ENCODE measurements around the gene SERTAD4.

Gene SERTAD4

DNA sequence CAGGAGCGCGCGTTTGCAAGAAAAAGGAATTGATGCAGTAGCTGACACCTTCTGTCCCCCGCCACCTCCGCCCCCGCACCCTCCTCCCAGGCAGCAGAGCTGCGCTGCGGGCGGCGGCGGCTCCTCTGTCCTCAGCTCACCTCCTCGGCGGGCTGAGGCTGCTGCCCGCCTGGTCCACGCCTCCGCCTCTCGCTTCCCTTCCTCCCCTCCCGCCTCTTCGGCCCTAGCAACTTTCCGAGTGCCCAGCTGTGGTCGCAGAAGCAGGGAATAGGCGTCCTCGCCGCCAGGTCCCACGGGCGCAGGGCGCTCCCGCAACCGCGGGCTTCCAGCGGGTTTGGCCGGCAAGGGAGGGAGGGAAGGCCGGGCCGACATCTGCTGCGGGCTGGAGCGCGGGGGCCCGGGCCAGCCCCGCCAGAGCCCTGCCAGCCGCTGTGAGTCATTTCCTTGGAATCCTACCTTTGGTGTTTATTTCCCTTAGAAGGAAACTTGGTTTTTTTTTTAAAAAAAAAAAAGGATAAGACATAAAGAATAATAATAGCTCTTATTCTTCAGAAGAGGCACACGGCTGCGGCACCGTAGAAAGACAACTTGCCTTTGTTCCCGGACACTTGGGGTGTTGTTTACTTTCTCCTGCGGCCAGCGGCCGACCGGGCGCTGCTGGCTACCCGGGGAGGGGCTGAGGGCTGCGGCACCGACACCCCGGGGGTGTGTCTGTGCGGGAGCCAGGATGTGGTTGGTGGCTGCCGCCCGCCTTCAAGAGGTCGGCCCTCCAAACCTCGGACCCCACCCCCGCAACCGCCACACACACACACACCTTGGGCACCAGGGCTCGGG lies 1.1 kb downstream of the SERTAD4 start:
- peak; percentile 61 for DNase-seq

DNA sequence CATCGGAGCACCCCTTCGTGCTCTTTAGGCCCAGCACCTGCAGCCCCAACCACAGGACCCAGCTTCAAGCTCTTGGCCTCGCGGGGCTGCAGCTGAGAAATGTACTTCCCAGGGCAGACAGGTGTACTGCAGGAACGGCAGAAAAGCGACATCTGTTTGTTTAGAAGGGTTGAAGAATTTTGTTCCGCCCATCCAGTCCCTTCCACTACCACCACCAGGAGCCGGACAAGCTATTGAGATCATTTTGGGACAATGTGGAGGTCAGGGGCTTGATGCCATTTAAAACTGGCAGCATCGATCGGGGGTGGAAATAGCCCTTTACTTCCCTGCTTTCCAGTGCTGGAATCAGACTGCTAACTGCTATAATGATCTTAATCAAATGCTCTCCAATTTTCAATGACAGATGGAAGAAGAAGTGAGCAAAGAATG lies 1.7 kb downstream of the SERTAD4 start:
- peak; percentile 39 for DNase-seq

DNA sequence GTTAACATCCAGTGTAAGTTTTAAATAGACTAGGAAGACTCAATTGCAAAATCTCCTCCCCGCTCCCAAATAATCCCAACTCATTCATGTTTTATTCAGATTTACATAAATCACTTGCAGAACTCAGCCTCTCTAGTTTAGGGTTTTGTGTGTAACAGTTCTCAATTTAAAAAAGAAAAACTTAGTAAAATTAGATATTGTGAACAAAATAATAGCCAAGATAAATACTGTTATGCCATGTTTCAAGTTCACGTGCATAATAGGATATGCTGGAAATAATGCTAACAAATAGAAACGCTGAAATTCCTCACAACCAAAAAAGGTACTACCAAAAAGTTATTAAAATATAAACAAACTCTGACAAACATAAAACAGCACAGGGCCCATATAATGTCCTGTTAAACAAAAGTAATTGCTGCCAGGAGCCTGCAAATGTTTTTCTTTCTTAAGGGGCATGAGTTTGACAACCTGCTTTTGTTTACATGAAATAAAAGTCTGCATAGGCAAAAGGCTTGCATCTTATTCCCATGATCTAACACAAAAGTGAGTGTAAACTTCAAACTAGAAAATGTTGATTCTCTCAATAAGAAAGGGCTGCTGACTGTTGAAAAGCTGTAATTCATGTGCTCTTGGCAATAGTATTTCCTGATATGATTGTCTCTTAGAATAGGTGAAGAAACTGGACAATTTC lies 2.9 kb downstream of the SERTAD4 start:
- no peak for DNase-seq

DNA sequence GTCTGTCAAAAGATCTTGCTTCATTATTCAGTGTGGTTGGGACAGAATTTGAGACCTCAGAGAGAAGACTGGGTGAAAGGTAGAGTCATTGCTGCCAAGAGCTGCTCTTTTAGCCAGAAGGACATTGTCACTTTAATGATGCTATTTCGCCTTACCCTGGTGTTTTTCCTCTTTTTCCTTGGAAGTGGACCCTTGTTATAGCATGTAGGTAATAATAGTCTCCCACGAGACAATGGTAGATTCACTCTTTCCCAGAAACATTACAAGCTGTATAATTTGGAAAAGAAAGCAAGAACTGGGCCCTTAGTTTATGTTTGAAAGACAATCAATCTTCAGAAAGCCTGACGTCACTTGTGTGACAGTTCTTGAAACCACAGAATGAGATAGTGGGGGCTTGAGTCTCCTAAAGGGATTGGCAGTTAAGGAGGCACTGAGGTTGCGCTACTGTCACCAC lies 3.8 kb downstream of the SERTAD4 start:
- DNase-seq, result no peak

DNA sequence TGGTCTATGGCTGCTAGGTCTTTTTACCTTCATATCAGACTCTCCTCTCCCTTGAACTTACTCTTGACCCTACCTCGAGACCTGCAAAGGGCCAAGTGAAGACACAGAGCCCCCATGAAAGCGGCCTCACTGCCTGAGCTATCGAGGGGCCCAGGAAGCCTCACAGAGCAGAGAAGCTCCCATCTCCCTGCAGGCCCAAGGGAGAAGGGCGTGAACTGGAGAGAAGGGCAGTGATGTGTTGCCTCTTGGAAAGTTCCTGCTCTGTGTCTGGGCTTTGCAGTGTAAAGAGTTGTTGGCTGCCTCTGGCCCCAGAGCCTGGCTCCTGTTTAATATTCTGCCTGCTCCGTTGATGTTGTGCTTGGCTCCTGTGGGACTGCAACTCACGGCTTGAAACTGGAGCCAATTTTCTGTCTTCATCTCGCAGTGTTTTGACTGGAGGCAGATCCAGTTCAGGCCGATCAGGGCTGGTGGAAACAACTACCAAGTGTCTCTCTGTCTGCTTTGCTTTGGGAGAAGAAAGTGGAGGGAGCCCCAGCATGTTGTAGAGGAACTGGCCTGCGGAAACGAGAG lies 4.3 kb downstream of the SERTAD4 start:
- no peak for DNase-seq

DNA sequence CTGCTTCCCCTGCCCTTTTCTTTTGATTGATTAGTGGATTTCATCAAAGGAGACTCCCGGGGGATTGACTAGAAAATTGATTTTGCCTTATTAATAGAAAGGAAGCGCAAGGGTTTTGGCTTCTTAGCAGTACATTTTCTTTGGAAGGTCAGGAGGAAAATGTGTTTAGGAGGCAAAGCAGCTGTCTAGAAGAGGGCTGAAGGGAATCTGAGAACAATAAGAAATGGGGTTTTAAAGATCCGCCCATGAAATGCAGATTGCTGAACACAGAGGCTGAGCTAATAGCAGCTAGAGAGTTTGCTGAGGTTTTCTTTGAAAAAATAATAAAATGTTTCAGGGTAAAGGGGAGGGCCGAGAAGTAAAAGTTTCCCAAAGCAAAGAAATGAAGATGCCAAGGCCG lies 4.9 kb downstream of the SERTAD4 start:
- no peak for DNase-seq

DNA sequence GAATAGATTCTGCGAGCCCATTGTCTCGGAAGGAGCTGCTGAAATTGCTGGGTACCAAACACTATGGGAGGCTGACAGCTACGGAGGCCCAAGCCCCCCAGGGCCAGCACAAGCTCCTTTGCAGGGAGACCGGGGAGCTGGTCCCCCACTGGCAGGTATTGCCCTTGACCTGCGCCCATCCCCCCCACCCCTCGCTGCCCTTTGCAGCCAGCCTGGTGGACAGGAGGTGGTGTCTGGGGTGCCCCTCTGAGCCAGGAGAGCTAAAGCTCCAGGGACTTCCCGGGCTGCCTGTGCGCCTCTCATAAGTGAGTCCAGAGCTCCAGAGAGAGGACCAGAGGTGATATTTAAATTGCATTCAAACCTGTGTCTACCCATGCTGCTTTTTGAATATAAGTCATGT lies 5.4 kb downstream of the SERTAD4 start:
- DNase-seq, result no peak

DNA sequence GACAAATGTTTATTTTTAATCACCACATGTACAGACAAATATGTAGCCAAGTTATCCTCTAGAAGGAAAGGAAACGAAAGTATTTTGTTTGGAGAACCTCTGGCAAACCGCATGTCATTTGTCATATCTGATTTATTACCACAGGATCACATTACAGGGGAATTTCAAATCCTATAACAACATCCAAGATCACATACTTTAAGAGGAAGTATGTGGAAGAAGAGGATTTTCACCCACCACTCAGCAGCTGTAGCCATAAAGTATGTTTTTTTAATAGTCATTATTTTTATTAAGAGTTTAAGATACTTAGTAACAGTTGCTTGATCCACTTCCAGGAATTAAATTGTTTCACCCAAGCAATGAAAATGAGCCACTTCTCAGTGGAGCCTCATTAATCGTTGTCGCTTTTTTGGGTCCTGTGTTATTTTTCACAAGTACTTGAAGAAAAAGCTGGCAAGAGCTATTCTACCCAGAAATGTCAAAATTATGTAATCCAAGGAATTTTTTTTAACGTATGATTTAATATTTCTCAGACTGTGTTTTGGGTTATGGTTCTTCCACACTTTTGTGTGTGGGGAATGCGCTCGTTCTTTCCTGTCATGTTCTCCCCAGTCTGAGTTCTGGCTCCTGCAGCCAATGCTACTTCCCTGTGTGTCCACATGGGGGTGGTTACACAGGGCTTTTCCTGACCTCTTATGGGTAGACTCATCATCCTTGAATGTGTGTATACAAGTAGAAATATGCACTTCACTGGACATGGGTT lies 6.9 kb downstream of the SERTAD4 start:
- peak; percentile 31 for DNase-seq

DNA sequence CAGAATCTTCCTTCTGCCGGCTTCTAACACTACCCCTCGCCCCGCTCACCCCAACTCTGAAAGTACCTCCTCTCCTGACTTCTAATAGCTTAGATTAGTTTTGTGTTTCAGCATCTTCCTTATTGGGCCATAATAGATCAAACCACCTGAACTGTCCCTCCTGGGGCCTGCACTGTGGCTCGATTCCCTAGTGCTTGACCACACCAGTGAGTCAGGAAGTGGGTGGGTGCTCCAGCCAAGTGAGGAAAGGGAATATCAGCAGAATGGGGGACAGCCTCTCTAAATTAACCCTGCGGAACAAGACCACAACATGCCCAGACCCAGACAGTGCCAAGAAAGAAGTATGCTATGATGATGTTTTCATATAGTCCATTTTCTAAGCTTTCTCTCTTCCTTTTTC lies 8.5 kb downstream of the SERTAD4 start:
- DNase-seq, result no peak

DNA sequence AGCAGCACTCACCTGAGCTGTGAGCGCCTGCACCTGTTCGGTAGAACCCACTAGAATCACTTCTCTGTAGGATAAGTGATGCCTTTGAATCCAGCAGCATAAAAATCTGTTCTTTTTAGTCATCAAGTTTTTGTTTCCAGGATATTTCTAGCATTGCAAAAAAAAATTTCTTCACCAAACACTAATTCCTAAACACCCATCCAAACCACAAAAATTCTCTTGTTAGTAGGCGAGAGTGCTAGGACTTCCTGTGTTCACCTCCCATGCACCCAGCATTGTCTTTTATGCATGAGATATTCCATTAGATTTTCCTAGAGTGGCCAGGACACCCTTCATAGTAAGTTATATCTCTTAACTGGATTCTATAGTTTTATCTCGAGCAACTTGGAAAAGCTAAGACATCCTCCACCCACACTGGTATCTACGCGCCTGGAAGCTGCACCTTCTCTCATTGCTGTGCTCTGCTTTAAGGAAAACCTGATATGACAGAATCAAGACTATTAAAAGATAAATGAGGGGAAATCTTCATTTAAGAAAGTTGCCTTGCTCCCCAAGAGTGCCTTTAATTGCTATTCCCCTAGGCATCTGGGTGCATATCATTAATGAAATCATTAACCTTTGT lies 12.3 kb downstream of the SERTAD4 start:
- DNase-seq, result no peak

DNA sequence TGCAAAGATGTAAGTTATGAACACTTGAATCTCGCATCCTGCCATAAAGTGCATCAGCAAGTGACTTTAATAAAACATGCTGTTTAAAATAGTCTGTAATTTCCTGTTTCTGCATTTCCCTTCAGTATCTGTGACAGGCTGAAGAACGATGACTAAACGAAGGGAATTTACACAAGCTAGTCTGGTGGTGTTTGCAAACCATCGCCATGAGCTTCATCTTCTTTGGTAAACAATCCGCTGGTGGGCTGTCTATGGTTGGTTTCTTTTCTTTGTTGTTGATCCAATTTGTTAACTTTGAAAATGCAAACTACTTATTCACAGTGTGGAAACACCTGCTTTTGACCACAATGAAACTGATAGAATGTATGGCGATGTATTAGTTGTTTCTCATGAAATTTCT lies 13.9 kb downstream of the SERTAD4 start:
- DNase-seq, result no peak

DNA sequence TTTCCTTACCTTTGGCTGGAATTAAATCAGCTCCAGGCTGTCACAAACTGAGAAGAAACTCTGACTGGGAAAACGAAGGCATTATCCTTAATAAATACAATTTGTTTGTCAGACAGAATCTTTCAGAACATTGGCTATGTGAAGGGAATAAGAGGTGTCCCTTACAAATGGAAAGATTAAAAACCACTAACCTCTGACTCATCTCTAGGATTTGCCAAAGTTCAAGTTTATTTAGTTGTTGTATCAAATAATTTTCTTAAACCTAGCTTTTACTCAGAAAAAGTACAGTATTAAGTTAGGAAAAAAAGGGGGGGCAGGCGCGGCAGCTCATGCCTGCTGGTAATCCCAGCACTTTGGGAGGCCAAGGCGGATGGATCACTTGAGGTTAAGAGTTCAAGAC lies 15.7 kb downstream of the SERTAD4 start:
- DNase-seq, result no peak

DNA sequence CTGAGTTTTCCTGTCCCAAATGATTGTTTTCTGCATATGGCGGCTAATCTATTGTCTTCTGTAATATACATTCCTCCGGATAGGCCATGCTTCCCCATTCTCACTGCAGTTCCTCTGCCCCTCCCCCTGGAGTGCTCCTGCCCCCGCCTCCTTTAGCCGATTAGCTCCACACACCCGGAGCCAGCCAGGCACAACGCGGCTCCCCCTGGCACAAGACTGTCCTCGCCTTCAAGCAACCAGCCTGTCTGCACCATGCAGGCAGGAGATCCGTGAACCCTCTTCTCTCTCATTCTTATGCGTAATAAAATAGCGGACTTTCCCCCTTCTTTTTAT lies 18.0 kb downstream of the SERTAD4 start:
- DNase-seq, result peak; percentile 79

DNA sequence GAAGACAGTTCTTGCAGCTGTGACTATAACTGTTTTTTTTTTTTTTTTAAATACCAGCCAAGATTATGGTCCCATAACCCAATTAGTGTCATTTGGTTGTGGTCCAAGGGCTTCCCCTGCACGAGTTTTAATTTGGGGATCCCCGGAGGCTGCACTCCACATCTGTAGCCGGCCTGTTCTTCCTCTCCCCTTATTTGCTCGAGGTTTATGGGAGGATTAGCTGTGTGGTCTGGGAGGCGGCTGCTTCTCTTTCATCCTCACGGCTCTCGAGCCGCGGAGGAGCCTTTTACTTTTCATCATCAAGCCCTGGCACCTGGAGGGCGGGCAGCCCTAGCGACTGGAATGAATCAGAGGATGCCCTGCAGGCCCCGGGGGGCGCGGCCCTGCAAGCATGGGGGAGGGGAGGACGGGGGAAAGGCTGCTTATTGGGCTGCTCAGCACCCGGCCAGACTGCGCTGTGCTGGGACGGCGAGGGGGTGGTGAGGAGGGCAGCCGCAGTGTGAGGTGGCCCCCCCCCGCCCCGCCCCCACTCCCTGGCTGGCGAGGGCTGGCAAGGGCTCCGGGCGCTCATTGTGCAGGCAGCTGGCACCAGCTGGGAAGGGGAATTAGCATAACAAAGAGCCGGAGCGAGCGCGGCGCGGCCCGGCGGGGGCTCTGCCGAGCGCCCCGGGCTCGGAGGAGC lies 18.5 kb downstream of the SERTAD4 start:
- DNase-seq, result peak; percentile 98

DNA sequence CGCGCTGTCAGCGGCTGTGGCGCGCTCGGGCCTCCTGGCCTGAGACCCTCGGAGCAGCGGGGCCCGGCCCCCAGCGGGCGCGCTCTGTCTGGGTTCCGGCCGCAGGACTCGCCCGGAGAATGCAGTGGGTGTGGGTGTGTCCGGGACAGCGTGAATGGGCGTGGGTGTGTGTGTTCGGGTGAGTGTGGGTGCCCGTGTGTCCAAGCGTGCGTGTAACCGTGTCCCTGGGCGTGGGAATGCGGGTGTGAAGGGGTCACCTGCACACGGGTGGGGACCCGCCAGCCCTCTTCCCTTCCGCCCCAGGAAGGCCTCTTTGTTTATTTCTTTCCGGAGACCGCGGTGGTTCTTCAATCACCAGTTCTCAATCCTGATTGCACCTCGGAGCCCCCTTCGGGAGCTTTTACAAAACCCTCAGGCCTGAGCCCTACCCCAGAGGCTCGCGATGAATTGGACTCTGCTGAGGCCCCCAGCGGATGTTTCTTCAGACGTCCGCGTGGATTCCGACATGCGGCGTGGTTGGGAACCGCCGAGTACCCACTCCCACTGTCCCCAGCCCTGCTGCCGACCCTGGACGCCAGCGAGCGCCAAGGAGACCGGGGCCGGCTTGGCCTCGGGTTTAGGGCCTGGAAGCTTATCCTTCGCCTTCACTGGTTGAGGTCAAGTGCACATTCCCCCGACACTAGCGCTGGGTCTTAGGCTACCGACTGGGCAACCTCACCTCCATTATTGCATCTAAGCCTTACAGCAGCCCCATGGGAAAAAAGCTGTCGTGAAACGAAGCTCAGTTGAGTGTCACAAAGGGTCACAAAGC lies 19.3 kb downstream of the SERTAD4 start:
- DNase-seq, result no peak

DNA sequence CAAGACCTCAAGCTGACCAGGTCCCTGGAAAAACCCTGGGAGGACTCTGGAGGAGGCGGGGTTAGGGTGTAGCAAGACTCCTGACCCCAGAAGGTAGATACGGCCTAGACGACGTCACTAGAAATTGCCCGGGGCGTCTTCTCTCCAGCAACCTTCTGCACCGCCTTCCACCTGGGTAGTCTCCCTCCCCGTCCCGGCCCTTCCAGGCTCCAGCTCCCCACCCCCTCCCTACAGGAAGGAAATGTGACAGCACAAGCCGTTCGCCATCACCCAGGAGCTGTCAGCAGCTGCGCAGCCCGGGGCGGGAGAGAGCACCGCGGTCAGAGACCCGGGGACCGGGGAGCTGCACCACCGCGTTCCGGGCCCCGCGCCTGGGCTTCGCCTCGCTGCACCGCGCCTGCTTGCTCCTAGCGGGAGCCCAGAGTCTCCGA lies 20.0 kb downstream of the SERTAD4 start:
- DNase-seq, result peak; percentile 26

DNA sequence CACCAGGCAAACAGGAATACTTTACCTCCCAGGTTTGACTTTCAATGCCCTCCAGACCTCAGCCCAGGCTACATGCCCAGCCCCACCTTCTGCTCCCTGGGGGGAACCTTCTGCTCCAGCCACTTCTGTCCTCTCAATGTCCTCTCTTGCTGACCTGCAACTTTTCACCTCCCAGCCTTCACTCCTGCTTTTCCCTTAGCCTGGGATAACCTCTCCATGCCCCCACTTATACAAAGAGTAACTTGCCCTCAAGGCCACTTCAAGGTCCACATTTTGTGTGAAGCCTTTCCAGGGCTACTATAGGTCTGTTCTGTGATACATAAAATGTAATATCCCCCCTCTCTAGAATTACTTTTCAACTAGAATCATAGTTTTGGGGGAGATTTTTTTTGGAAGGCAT lies 21.7 kb downstream of the SERTAD4 start:
- no peak for DNase-seq

DNA sequence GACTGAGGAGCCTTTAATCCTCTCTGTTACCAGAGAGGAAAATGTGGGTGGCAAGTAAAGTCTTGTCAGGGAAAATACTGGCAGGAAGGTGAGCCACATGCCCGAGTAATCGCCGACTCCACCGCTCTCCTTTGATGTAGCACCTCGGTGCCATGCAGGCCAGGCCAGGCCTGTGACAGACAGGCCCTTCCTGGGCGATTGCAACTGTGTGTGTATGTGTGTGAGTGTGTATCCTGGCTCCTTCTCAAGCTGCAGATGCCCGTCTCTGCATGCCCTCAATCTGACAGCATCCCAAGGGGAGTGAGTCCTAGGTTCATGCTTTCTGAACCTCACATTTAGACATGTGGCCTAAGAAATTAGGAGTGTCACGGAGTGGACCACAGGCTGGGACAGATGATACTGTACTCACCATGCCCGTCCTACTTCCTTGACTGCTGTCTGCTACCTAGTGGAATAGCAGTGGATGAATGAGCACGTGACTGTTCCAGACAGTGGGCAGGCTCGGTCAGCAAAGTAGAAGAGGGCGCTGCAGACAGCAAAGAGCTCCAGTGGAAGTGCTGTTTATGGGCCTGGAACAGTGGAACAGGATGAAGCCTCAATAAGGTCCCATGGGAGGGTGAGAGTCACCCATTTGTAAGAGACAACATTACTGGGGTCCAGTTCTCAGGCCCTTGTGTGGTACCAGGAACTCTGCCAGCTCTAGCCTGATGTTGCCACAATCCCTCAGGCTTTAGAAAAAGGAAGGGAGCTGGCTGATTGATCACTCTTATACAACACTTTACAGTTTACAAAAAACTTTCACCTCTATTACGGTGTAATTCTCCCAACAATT lies 25.3 kb downstream of the SERTAD4 start:
- peak; percentile 32 for DNase-seq

DNA sequence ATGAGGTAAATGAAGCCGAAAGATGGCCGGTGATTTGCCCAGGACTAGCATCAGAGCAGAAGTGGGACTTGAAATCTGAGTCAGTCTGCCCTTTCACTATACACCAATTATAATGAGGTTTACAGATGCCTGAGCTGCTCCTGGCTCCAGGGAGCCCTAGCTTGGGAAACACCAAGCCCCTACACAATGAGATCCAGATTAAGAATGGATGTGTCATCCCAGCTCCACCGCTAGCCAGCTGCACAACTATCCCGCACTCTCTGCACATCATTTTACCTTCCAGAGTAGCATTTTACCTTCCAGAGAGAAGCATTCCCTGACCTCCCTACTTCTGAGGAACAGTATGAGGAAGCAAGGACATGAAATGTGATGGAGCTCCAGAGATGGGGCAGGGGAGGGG lies 27.0 kb downstream of the SERTAD4 start:
- DNase-seq, result no peak

DNA sequence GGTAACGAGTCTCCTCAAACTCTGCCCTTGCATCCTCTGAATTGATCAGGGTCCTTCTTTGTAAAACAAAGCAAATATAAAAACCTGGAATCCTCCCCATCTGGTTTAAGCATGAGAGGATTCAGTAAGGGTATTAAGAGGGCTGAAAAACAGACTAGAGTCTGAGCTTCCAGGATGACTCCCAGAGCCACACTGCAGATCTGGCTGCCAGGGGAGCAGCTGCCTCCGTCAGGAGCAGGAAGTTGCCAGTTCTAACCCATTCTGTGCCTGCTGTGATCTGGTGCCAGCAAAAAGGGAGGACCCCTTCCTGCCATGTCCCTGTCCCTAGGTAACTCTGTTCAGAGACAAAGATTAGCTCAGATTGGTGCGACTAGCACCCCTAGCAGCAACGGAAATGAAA lies 27.5 kb downstream of the SERTAD4 start:
- peak; percentile 14 for DNase-seq
